Body of pancreas (tissue), 4 donors: ENCODE measurements around the gene KRT6A. TPM values are rescaled to one million over a fixed set of nuclear protein-coding genes. Genes with fewer than 3 reads are reported as not detected.

Experiments used
- ATAC-seq: fragments of 150-250 bp; one replicate; pipeline ENCODE4 v1.9.1; 2016
- DNase-seq, 4 donors: peaks; one replicate each; pipeline ENCODE4 v3.0.0-alpha.2; 2019
- H3K27ac ChIP-seq, 4 donors: fragments of 200-600 bp; sonication (generic); 1 replicate in 3 of 4; 2 replicates in 1 of 4; pipeline versions ENCODE4 v1.5.1 to v1.6.1; 2016 to 2019; ENCODE audit warnings: mild to moderate bottlenecking in 1 of 4, mixed read lengths in 1 of 4, moderate library complexity in 1 of 4
- H3K27me3 ChIP-seq, 2 donors: fragments of 200-600 bp; sonication (generic); one replicate each; pipeline ENCODE4 v1.6.0; 2016; ENCODE audit warnings: mild to moderate bottlenecking in 1 of 2
- H3K36me3 ChIP-seq, 2 donors: fragments of 200-600 bp; sonication (generic); replicated peaks in 1 of 2; 2 replicates each; pipeline ENCODE4 v1.5.1; 2016; ENCODE audit warnings: low read depth in 2 of 2; ENCODE audit not compliant: insufficient read depth in 1 of 2
- H3K4me1 ChIP-seq: fragments of 200-600 bp; sonication (generic); one replicate; pipeline ENCODE4 v1.6.0; 2016
- H3K4me3 ChIP-seq, 2 donors: fragments of 200-600 bp; sonication (generic); 1 replicate in 1 of 2; 2 replicates in 1 of 2; pipeline ENCODE4 v1.5.1; 2016 to 2019
- H3K9me3 ChIP-seq, 3 donors: fragments of 200-600 bp; sonication (generic); 1 replicate in 2 of 3; 2 replicates in 1 of 3; pipeline ENCODE4 v1.5.1; 2016
- CTCF ChIP-seq, 7 experiments: fragments of 450-650 bp in 4 of 7; fragments of 200-600 bp in 3 of 7; sonication (generic) in 3 of 7; IDR thresholded peaks; one replicate each; pipeline ENCODE4 v1.5.1; 2016 to 2019; ENCODE audit warnings: antibody characterized with exemption in 7 of 7
- POLR2A ChIP-seq, 3 donors: fragments of 450-650 bp; IDR thresholded peaks; one replicate each; pipeline ENCODE4 v1.6.1; 2016; ENCODE audit warnings: antibody characterized with exemption in 3 of 3, mild to moderate bottlenecking in 2 of 3
- WGBS, 2 donors: methylation state at CpG; one replicate each; pipeline ENCODE4 v1.1.5; 2017; 5-methylcytosine and 5-hydroxymethylcytosine counted together
- intact Hi-C: fragments of 100-400 bp; cut with DNase I; formaldehyde crosslinking; loops from one replicate; pipeline ENCODE4 v1.15.1; 2023
- total RNA-seq, 2 donors: library from RNA; depleted of rRNA; stranded (reverse); fragments of >200 nt; gene quantifications; one replicate each; pipeline ENCODE4 v1.1.0, GENCODE V29; 2016

Gene KRT6A
- total RNA-seq, 2 donors from 2014 or later, result not detected

GRCh38 chr12:52523824-52524223, 30.8 kb upstream of the KRT6A start:
- Histone ChIP-seq H3K4me3 (no peak overlapping the region), H3K36me3 (no peaks in the 10 kb centered on the region), H3K27ac (no peak overlapping the region), H3K4me1 (peaks cover 35% of the 10 kb centered on the region), H3K27me3 (no peaks in the 10 kb centered on the region), H3K9me3 (no peaks in the 10 kb centered on the region)
- WGBS, 2 donors, result 88 to 89% methylated on average over 4 of the region's 4 CpGs
- intact Hi-C loops, result no loop called here
- DNase-seq (no peak), ATAC-seq (no peak)
- TF ChIP-seq CTCF (IDR thresholded peaks at IDR 0.05) (no peak), POLR2A (IDR thresholded peaks at IDR 0.05) (no peak)

GRCh38 chr12:52522346-52523011, 29.4 kb upstream of the KRT6A start:
- Histone ChIP-seq H3K9me3 (no peaks in the 10 kb centered on the region), H3K4me3 (no peak overlapping the region), H3K4me1 (peaks cover 30% of the 10 kb centered on the region), H3K36me3 (no peaks in the 10 kb centered on the region), H3K27me3 (no peaks in the 10 kb centered on the region), H3K27ac (peak overlapping the region in 3 of 4 donors; percentile 65 to 76 (median 68))
- TF ChIP-seq POLR2A (IDR thresholded peaks at IDR 0.05) (peak in 2 of 3 donors; percentile 15 to 17), CTCF (IDR thresholded peaks at IDR 0.05) (no peak)
- peak; percentile 41 to 73 (median 58) for DNase-seq
- 58 to 68% methylated on average over 5 to 10 of the region's 10 CpGs for WGBS, 2 donors
- intact Hi-C loops, result no loop called here
- ATAC-seq, result peak; percentile 69

GRCh38 chr12:52521568-52522266, 28.7 kb upstream of the KRT6A start:
- Histone ChIP-seq H3K36me3 (no peaks in the 10 kb centered on the region), H3K27ac (peak overlapping the region in 3 of 4 donors; percentile 65 to 76 (median 68)), H3K4me1 (peaks cover 30% of the 10 kb centered on the region), H3K9me3 (no peaks in the 10 kb centered on the region), H3K27me3 (no peaks in the 10 kb centered on the region), H3K4me3 (no peak overlapping the region)
- ATAC-seq (no peak), DNase-seq (no peak)
- 75 to 86% methylated on average over 7 to 10 of the region's 10 CpGs for WGBS, 2 donors
- TF ChIP-seq CTCF (IDR thresholded peaks at IDR 0.05), result no peak
- no peak for TF ChIP-seq POLR2A (IDR thresholded peaks at IDR 0.05)
- intact Hi-C loops, result no loop called here

- Histone ChIP-seq H3K9me3 (no peaks in the 10 kb centered on the region), H3K4me1 (peaks cover 30% of the 10 kb centered on the region), H3K27me3 (no peaks in the 10 kb centered on the region), H3K36me3 (no peaks in the 10 kb centered on the region), H3K4me3 (no peak overlapping the region), H3K27ac (peak overlapping the region in 3 of 4 donors; percentile 65 to 76 (median 68))
- TF ChIP-seq CTCF (IDR thresholded peaks at IDR 0.05) (no peak), POLR2A (IDR thresholded peaks at IDR 0.05) (no peak)
- ATAC-seq (peak; percentile 71), DNase-seq (peak; percentile 52 to 82 (median 74))
- 34 to 40% methylated on average over 3 to 10 of the region's 10 CpGs for WGBS, 2 donors
- intact Hi-C loops, result no loop called here
These were observed 28.1 kb upstream of the KRT6A start for GRCh38 chr12:52521175-52521567.
